ENCODE measurements around the gene ARID3C. TPM values are rescaled to one million over a fixed set of nuclear protein-coding genes. Genes with fewer than 3 reads are reported as not detected.

The ARID3C gene
- polyA plus RNA-seq, 1 of the 3 experiments (the other 2 are of a cell fraction): 0.08 TPM

- DNase-seq: peak; percentile 69
- Histone ChIP-seq H3K9me2 (no peaks in the 10 kb centered on the region), H3K79me2 (ENCODE audit: insufficient read depth) (no peaks in the 10 kb centered on the region), H3K9me3 (no peaks in the 10 kb centered on the region), H3K27me3 (ENCODE audit: insufficient read depth) (peaks cover 53% of the 10 kb centered on the region), H2AFZ (ENCODE audit: low read depth) (no peak overlapping the region), H3K9ac (no peak overlapping the region), H4K20me1 (ENCODE audit: insufficient read depth) (0 out of 2 replicates have a peak, but pooled peaks cover 4% of the 10 kb centered on the region), H3F3A (replicated peaks; ENCODE audit: insufficient read depth) (no peaks in the 10 kb centered on the region), H3K4me2 (peak overlapping the region; percentile 25; the same call in 1 of the 2 replicates), H3K4me1 (ENCODE audit: control insufficient read depth in 1 of 2, insufficient read depth in 2 of 2, low read depth in 1 of 2, low read length in 1 of 2) (peaks cover 0 to 51% of the 10 kb centered on the region in 2 experiments; a peak in 1 of 4 replicates), H3K36me3 (replicated peaks in 1 of 2; ENCODE audit: control insufficient read depth in 1 of 2, insufficient read depth in 2 of 2, low read length in 1 of 2) (no peaks in the 10 kb centered on the region), H3K4me3 (ENCODE audit: low read depth in 2 of 2, low read length in 1 of 2) (peak overlapping the region in 1 of 2 experiments; percentile 51; a peak in 2 of 4 replicates), H3K27ac (ENCODE audit: low read depth in 2 of 2, low read length in 1 of 2) (peak overlapping the region in 1 of 2 experiments; percentile 87; a peak in 2 of 4 replicates)
- ChIA-PET POLR2A (interaction anchor here (0.7 to 1.8 kb wide), 4 partner anchors 10 to 66 kb away, joined by 3 to 10 read pairs (median 6); partner anchors contain the start of gene ENHO), CTCF (interaction anchor here (0.8 to 9.8 kb wide), 10 partner anchors 10 to 88 kb away, joined by 3 to 507 read pairs (median 4); partner anchors contain the start of gene RPP25L)
- TF ChIP-seq SIN3A (IDR thresholded peaks at IDR 0.05; ENCODE audit: borderline replicate concordance, low read depth, low read length) (no peak), USF1 (IDR thresholded peaks at IDR 0.05; ENCODE audit: borderline replicate concordance, low read depth) (no peak), ELF1 (IDR thresholded peaks at IDR 0.05) (no peak), EP300 (IDR thresholded peaks at IDR 0.05; ENCODE audit: borderline replicate concordance in 1 of 2, low read depth in 1 of 2, low read length in 1 of 2) (no peak), RXRA (IDR thresholded peaks at IDR 0.05; ENCODE audit: borderline replicate concordance, low read depth) (no peak), RCOR1 (IDR thresholded peaks at IDR 0.05; ENCODE audit: low read length) (no peak), EZH2phosphoT487 (IDR thresholded peaks at IDR 0.05; ENCODE audit: borderline replicate concordance, low read depth) (no peak), REST (IDR thresholded peaks at IDR 0.05; ENCODE audit: low read depth, low read length) (no peak), TEAD4 (IDR thresholded peaks at IDR 0.05; ENCODE audit: borderline replicate concordance, insufficient read depth) (no peak), TAF1 (IDR thresholded peaks at IDR 0.05; ENCODE audit: borderline replicate concordance, low read depth, low read length) (no peak), MXI1 (IDR thresholded peaks at IDR 0.05; ENCODE audit: low read depth, low read length) (peak; percentile 78), GABPA (IDR thresholded peaks at IDR 0.05; ENCODE audit: low read depth) (no peak), CHD2 (IDR thresholded peaks at IDR 0.05; ENCODE audit: low read length, partially characterized antibody) (peak; percentile 12), MEF2A (IDR thresholded peaks at IDR 0.05; ENCODE audit: borderline replicate concordance, low read depth) (no peak), FOSL2 (IDR thresholded peaks at IDR 0.05; ENCODE audit: borderline replicate concordance, low read depth) (no peak), RAD21 (IDR thresholded peaks at IDR 0.05; ENCODE audit: low read length) (peak; percentile 7; the same call in 1 of the 2 replicates), TCF12 (IDR thresholded peaks at IDR 0.05) (no peak), SMC3 (IDR thresholded peaks at IDR 0.05; ENCODE audit: low read depth, low read length) (no peak), JUND (IDR thresholded peaks at IDR 0.05) (no peak)
- TF ChIP-seq, protein P1, sequence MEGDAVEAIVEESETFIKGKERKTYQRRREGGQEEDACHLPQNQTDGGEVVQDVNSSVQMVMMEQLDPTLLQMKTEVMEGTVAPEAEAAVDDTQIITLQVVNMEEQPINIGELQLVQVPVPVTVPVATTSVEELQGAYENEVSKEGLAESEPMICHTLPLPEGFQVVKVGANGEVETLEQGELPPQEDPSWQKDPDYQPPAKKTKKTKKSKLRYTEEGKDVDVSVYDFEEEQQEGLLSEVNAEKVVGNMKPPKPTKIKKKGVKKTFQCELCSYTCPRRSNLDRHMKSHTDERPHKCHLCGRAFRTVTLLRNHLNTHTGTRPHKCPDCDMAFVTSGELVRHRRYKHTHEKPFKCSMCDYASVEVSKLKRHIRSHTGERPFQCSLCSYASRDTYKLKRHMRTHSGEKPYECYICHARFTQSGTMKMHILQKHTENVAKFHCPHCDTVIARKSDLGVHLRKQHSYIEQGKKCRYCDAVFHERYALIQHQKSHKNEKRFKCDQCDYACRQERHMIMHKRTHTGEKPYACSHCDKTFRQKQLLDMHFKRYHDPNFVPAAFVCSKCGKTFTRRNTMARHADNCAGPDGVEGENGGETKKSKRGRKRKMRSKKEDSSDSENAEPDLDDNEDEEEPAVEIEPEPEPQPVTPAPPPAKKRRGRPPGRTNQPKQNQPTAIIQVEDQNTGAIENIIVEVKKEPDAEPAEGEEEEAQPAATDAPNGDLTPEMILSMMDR (IDR thresholded peaks at IDR 0.05): no peak
- TF ChIP-seq, protein P2, sequence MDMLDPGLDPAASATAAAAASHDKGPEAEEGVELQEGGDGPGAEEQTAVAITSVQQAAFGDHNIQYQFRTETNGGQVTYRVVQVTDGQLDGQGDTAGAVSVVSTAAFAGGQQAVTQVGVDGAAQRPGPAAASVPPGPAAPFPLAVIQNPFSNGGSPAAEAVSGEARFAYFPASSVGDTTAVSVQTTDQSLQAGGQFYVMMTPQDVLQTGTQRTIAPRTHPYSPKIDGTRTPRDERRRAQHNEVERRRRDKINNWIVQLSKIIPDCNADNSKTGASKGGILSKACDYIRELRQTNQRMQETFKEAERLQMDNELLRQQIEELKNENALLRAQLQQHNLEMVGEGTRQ (IDR thresholded peaks at IDR 0.05; ENCODE audit: borderline replicate concordance, low read depth, low read length): no peak
- TF ChIP-seq, protein P3, sequence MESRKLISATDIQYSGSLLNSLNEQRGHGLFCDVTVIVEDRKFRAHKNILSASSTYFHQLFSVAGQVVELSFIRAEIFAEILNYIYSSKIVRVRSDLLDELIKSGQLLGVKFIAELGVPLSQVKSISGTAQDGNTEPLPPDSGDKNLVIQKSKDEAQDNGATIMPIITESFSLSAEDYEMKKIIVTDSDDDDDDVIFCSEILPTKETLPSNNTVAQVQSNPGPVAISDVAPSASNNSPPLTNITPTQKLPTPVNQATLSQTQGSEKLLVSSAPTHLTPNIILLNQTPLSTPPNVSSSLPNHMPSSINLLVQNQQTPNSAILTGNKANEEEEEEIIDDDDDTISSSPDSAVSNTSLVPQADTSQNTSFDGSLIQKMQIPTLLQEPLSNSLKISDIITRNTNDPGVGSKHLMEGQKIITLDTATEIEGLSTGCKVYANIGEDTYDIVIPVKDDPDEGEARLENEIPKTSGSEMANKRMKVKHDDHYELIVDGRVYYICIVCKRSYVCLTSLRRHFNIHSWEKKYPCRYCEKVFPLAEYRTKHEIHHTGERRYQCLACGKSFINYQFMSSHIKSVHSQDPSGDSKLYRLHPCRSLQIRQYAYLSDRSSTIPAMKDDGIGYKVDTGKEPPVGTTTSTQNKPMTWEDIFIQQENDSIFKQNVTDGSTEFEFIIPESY (IDR thresholded peaks at IDR 0.05; ENCODE audit: borderline replicate concordance, low read depth): no peak
- 6% methylated on average over 18 of the region's 86 CpGs for WGBS (ENCODE audit: low lambda C conversion rate)
Measured at GRCh38 chr9:34588671-34589635, 39.9 kb downstream of the ARID3C start.
